ENCODE results near the gene DAP.

GRCh38 chr5:10788358-10788757 is 27.3 kb upstream of the DAP start:
- TF ChIP-seq CTCF (conservative IDR thresholded peaks at IDR 0.05; ENCODE audit: low read depth, low read length) = no peak
- no peak for TF ChIP-seq EZH2phosphoT487 (IDR thresholded peaks at IDR 0.05; ENCODE audit: borderline replicate concordance, low read length)

Data from PC-3 (cell line).